Cardiac fibroblast (primary cell): Measurements from ENCODE around the gene CACHD1.

ENCODE experiments used
- DNase-seq, 2 donors: peaks; one replicate each; pipeline versions ENCODE4 v3.0.0 to v3.0.0-alpha.2; 2010; ENCODE audit warnings: low read depth in 2 of 2
- H3K4me3 ChIP-seq, 2 donors: replicated peaks in 1 of 2; 1 replicate in 1 of 2; 2 replicates in 1 of 2; pipeline ENCODE4 v1.5.1; 2011; ENCODE audit warnings: low read depth in 2 of 2, low read length in 2 of 2, mild to moderate bottlenecking in 2 of 2, moderate library complexity in 1 of 2
- TF ChIP-seq, protein P1 (sequence below): IDR thresholded peaks from one replicate; pipeline ENCODE4 v1.5.1; 2011; ENCODE audit warnings: low read depth, mild to moderate bottlenecking, low read length, inconsistent platforms

Gene CACHD1

GRCh38 chr1:64458915-64459314 is 11.0 kb upstream of the CACHD1 start:
- DNase-seq = no peak
- TF ChIP-seq, protein P1, sequence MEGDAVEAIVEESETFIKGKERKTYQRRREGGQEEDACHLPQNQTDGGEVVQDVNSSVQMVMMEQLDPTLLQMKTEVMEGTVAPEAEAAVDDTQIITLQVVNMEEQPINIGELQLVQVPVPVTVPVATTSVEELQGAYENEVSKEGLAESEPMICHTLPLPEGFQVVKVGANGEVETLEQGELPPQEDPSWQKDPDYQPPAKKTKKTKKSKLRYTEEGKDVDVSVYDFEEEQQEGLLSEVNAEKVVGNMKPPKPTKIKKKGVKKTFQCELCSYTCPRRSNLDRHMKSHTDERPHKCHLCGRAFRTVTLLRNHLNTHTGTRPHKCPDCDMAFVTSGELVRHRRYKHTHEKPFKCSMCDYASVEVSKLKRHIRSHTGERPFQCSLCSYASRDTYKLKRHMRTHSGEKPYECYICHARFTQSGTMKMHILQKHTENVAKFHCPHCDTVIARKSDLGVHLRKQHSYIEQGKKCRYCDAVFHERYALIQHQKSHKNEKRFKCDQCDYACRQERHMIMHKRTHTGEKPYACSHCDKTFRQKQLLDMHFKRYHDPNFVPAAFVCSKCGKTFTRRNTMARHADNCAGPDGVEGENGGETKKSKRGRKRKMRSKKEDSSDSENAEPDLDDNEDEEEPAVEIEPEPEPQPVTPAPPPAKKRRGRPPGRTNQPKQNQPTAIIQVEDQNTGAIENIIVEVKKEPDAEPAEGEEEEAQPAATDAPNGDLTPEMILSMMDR = no peak
- H3K4me3 ChIP-seq = no peak overlapping the region

DNA sequence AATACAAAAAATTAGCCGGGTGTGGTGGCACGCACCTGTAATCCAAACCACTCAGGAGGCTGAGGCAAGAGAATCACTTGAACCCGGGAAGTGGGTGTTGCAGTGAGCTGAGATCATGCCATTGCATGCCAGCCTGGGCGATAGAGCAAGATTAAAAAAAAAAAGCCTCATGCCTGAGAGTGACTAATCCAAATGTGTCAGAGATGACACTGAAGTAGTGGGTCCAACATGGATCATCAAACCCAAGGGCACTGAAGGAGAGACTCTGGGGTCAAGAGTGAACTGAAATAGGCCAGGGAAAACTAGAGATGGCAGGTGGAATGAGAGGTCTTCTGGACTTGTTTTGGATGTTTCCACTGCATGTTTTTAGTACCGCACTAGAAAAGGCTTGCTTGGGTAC is 10.2 kb upstream of the CACHD1 start:
- TF ChIP-seq, protein P1 = no peak
- no peak overlapping the region for H3K4me3 ChIP-seq
- no peak for DNase-seq

DNA sequence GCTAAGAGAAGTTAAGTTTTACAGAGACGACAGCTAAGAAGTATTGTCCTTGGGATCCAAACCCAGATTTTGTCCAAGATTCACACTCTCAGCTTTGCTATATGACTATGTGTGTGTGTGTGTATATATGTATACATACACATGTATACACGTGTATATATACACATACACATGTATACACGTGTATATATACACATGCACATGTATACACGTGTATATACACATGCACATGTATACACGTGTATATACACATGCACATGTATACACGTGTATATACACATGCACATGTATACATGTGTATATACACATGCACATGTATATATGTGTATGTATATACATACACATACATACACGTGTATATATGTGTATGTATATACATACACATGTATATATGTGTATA is 3.9 kb upstream of the CACHD1 start:
- H3K4me3 ChIP-seq = no peak overlapping the region
- no peak for DNase-seq
- TF ChIP-seq, protein P1 = no peak

DNA sequence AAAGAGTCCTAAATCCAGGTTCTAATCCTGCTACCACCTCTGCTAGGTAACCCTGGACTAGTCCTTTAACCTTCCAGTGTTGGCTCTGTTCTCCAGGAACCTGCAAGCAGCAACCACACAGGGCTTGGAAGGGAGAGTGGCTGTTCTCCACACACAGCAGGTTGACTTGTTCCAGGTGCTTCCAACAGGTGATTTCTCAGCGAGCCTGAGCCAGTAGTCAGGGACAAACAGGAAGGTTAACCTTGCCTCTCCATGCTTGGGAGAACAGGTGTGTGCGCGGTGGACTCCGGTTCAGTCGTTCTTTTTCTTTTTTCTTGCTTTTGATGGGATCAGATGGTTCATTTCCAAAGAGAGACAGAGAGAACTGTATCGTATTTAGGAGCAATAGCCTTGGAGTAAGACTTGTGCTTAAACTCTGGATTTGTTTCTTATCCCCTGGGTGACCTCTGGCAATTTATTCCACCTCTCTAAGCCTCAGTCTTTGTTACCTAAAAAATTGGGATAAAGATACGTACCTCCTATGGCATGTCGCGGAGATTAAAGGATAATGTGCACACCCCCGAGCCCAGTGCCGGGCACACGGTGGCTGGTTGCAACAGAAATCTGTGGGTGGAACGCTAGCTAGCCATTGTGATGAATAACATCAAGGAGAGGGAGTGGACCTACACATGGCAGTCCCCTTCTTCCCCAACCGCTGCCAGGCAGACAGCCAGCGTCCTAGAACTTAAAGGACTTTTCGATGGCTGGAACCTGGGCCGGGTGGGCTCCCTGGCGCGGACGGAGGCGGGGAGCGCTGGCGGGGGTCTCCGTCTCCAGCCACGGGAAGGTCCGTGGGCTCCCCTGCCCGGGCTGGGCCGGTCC is 583 bp upstream of the CACHD1 start:
- TF ChIP-seq, protein P1 = no peak
- DNase-seq = peak in 1 of 2 donors; percentile 22
- peak overlapping the region; percentile 61 to 65 for H3K4me3 ChIP-seq

DNA sequence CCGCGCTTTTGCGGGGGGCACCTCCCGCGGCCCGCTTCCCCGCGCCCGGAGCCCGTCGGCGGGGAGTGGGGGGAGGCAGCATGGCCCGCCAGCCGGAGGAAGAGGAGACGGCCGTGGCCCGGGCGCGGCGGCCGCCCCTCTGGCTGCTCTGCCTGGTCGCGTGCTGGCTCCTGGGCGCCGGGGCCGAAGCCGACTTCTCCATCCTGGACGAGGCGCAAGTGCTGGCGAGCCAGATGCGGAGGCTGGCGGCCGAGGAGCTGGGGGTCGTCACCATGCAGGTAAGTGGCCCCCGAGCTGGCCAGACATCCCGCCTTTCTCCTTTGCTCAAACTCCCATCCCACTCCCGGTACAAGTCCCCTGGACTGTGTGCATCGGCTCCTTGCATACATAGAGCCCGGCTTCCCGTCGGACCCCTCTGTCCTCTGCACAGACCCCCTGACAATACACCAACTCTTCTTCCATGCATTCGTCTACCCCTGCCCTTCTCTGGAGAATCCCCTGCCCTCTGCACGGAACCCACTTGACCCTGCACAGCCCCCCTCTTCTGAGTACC is 812 bp downstream of the CACHD1 start:
- TF ChIP-seq, protein P1 = no peak
- peak; percentile 18 to 23 for DNase-seq
- peak overlapping the region; percentile 61 to 65 for H3K4me3 ChIP-seq

- peak overlapping the region; percentile 61 to 65 for H3K4me3 ChIP-seq
- TF ChIP-seq, protein P1 = no peak
- peak in 1 of 2 donors; percentile 24 for DNase-seq
These were observed 1.5 kb downstream of the CACHD1 start for GRCh38 chr1:64471218-64472039.
